Measurements from ENCODE around the gene MSH5. TPM values are rescaled to one million over a fixed set of nuclear protein-coding genes. Genes with fewer than 3 reads are reported as not detected.
A peak's percentile ranks its signal among the peaks of the same experiment; 100 is the strongest.

MSH5 gene
- total and polyA plus RNA-seq, 9 of the 15 experiments (the other 6 are each of a cell fraction or from before 2014, with no cell fraction given), result 12.5 to 104 (median 46.6) TPM

GRCh38 chr6:31806470-31807272 lies 66.9 kb downstream of the MSH5 start, which contains the start of gene LSM2 (continued):
- peak; percentile 89 for TF ChIP-seq ZBTB43 (CRISPR knock-in tag; IDR thresholded peaks at IDR 0.05)
- peak; percentile 92 for TF ChIP-seq CC2D1A (IDR thresholded peaks at IDR 0.05)
- peak; percentile 86 for TF ChIP-seq ELF2 (CRISPR knock-in tag; IDR thresholded peaks at IDR 0.05)
- peak; percentile 15; the same call in 1 of the 2 replicates for TF ChIP-seq ARID3B (CRISPR knock-in tag; IDR thresholded peaks at IDR 0.05; ENCODE audit: borderline replicate concordance)
- peak; percentile 35; the same call in 1 of the 2 replicates for TF ChIP-seq NFE2 (IDR thresholded peaks at IDR 0.05; ENCODE audit: low read depth)
- peak; percentile 91; the same call in 1 of the 2 replicates for TF ChIP-seq CBX1 (IDR thresholded peaks at IDR 0.05; ENCODE audit: low read depth)
- TF ChIP-seq ZC3H4 (CRISPR knock-in tag; IDR thresholded peaks at IDR 0.05; ENCODE audit: borderline replicate concordance), result no peak
- TF ChIP-seq ZNF785 (CRISPR knock-in tag; IDR thresholded peaks at IDR 0.05), result no peak
- no peak for TF ChIP-seq SRSF9 (IDR thresholded peaks at IDR 0.05; ENCODE audit: borderline replicate concordance, low read depth, low read length)
- TF ChIP-seq OTX1 (CRISPR knock-in tag; IDR thresholded peaks at IDR 0.05), result no peak; the same call in 1 of the 2 replicates
- no peak for TF ChIP-seq ZNF165 (CRISPR knock-in tag; IDR thresholded peaks at IDR 0.05; ENCODE audit: borderline replicate concordance)
- no peak for TF ChIP-seq IRF1 (CRISPR knock-in tag; IDR thresholded peaks at IDR 0.05; ENCODE audit: borderline replicate concordance)
- TF ChIP-seq POLR2AphosphoS5 (IDR thresholded peaks at IDR 0.05; ENCODE audit: control insufficient read depth, insufficient read depth, low read depth, low read length), result peak; percentile 93
- TF ChIP-seq ARID1B (IDR thresholded peaks at IDR 0.05), result no peak
- no peak for TF ChIP-seq NFE2L1 (tag; IDR thresholded peaks at IDR 0.05; ENCODE audit: borderline replicate concordance, low read depth)
- TF ChIP-seq ZNF232 (CRISPR knock-in tag; IDR thresholded peaks at IDR 0.05), result peak; percentile 82; the same call in 1 of the 2 replicates
- peak; percentile 82 for TF ChIP-seq ZNF263 (CRISPR knock-in tag; IDR thresholded peaks at IDR 0.05; ENCODE audit: borderline replicate concordance)
- peak; percentile 44; the same call in 1 of the 2 replicates for TF ChIP-seq ZNF609 (CRISPR knock-in tag; IDR thresholded peaks at IDR 0.05; ENCODE audit: borderline replicate concordance)
- peak; percentile 98 to 99 for TF ChIP-seq MAZ (CRISPR knock-in tag; conservative IDR thresholded peaks at IDR 0.05 in 1 of 2, IDR thresholded peaks at IDR 0.05 in 1 of 2)
